Heart left ventricle (tissue), 13 donors: ENCODE results near the gene ANKMY2.
A peak's percentile ranks its signal among the peaks of the same experiment; 100 is the strongest.

ENCODE experiments used
- CTCF ChIP-seq, 12 donors: fragments of 200-600 bp; sonication (generic) in 4 of 12; IDR thresholded peaks; one replicate each; pipeline versions ENCODE4 v1.5.0 to v1.8.0; 2018 to 2022; ENCODE audit warnings: antibody characterized with exemption in 12 of 12, mild to moderate bottlenecking in 5 of 12
- POLR2A ChIP-seq, 2 donors: fragments of 450-650 bp; IDR thresholded peaks; one replicate each; pipeline ENCODE4 v1.6.1; 2017; ENCODE audit warnings: antibody characterized with exemption in 2 of 2, mild to moderate bottlenecking in 2 of 2, moderate library complexity in 2 of 2
- donor health status: ischemic (EF 13 %, LVEDD 7.1; RV severe dilation, severe dysfunction).
- donor health status: DM: no; HTN: yes; CAD: no.
- donor health status: DM: no; HTN: no; CAD: no.
- donor health status: ischemic (EF 25% LVEDD 6.9; RV normal size, moderate dysfunction).
- donor health status: ischemic (EF 25% LVEDD 5.7; RV mildly dilated, moderate dysfunction).
- donor health status: ischemic (EF 35%, LVEDD 5.7; RV mildly dilated, moderate dysfunction).
- donor health status: nonischemic (EF 11% LVEDD 7.7; RV severe dilation, severe dysfunction).
- donor health status: DM: yes; HTN: yes; CAD: no.
- donor health status: PGD.
- donor health status: ischemic (EF 29% LVEDD 5.4; RV normal size, mild dysfunction).
- donor health status: nonischemic (EF 23%, LVEDD 6.1; RV moderate dilation, normal function).

DNA sequence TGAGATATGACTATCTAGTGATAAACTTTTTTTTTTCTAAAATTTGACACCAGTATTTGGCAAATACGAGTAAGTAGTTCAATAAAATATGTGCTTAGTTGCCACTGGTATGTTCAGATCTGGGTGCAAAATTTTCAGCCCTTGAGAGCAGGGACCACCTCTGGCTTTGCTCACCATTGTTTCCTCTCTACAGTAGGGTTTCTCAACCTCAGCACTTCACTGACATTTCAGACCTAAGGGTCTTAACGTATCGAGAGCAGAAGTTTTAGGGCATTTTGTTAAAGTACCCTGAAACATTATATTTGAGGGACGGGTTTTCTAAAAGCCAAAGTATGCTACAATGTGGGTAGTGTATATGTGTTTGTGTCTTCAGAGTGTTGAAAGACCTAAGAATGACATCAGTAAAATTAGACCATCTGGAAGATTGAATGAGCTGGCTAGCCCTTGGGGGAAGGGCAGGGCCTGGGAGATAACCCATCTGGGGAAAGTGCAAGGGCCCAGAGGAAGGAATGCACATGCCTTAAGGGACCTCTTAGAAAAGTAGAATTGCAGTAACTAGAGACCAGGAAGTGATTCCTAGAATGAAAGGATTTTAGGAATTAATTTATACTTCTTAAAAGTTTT lies 12.2 kb upstream of the ANKMY2 start:
- peak in 1 of 12 donors; percentile 12 for TF ChIP-seq CTCF (IDR thresholded peaks at IDR 0.05)
- no peak for TF ChIP-seq POLR2A (IDR thresholded peaks at IDR 0.05)
